CD4-positive, alpha-beta T cell treated with Interleukin-6 for 4 hours (primary cell): ENCODE data around the gene ADGRA1.
"Not testable (repeated sequence)": the region's sequence is repeated elsewhere in the genome, so short reads cannot be mapped to it uniquely, and the experiment has no call there.

Source experiments
- DNase-seq: peaks from one replicate; pipeline ENCODE4 v3.0.0-alpha.2; 2020; ENCODE audit warnings: mixed read lengths

Gene ADGRA1

DNA sequence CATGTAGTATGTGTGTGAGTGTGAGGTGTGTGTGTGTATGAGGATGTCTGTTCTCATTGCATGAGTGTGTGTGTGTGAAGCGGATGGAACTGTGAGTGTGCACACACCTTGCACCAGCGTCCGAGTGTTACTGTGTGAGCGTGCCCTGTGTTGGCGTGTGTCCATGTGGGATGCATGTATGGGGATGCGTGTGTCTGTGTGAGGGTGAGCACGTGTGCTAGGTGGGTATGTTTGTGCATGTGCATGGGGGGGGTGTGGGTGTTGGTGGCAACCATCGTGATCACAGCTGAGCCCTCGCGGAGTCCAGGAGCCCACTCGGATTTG lies 78.7 kb downstream of the ADGRA1 start:
- DNase-seq, result no peak

DNA sequence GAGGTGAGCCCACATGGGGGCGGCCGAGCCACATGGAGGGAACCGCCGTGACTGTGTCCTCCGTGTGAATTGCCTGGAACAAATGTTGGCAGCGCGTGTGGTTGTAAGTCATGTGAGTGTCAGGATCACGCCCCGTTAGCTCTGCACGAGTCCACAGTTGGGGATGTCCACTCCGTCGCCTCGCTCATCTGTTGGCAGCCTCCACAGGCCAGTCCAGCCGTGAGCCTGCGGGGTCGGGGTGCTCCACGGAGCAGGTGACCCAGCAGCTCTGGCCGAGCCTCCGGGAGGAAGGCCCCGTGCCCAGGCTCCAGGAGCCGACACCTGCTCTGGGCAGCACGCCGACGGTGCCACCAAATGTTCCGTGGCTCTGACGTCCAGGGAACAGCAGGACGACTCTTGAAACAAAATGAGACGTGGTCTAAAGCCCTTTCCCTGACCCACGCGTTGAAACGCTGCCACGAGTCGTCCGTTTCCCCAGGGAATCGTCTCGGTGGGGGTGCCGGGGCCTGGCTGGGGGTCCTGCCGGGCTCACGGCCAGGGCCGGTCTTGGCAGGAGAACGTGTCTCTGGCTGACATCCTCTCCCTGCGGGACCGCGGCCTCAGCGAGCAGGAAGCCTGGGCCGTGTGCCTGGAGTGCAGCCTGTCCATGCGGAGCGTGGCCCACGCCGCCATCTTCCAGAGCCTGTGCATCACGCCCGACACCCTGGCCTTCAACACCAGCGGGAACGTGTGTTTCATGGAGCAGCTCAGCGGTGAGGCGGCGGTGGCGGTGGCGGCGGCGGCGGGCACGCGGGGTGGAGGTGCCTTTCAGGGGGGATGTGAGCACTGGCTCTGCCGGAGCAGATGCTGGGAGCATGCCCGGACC lies 79.3 kb downstream of the ADGRA1 start:
- no peak for DNase-seq

- no peak for DNase-seq
Measured at GRCh38 chr10:133167693-133168616, 80.2 kb downstream of the ADGRA1 start.

- DNase-seq, result no peak
Measured at GRCh38 chr10:133168617-133169031, 80.9 kb downstream of the ADGRA1 start.

DNA sequence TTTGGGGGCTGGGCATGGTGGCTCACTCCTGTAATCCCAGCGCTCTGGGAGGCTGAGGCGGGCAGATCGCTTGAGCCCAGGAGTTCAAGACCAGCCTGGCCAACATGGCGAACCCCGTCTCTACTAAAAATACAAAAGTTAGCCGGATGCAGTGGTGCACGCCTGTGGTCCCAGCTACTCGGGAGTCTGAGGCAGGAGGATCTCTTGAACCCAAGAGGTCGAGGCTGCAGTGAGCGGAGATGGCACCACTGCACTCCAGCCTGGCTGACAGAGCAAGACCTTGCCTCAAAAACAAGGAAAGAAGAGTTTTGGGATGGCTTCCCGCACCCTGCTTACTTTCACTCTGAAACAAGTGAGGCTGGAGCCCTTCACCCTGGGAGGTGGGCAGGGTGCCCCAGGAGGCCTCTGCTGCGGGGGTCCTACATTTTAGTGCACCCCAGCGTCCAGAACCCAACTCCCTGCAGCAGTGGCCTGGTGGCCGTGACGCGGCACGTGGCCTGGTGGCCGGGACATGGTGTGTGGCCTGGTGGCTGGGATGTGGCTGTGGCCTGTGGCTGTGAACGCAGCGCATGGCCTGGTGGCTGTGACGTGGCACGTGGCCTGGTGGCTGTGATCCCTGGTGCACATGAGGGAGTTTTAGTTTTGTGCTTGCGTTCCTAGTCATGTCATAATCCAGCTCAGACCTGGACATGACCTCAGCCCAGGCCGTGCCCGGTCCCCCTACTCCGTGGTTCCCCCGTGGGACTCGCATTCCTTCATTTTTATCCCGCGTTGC lies 81.6 kb downstream of the ADGRA1 start:
- DNase-seq, result no peak

GRCh38 chr10:133170092-133170491 lies 82.4 kb downstream of the ADGRA1 start:
- DNase-seq, result no peak

GRCh38 chr10:133173860-133174640 lies 86.3 kb downstream of the ADGRA1 start:
- DNase-seq, result no peak

- DNase-seq, result no peak
Measured at GRCh38 chr10:133174689-133175263, 87.1 kb downstream of the ADGRA1 start.

- DNase-seq, result not testable (repeated sequence)
Measured at GRCh38 chr10:133175624-133176023, 87.9 kb downstream of the ADGRA1 start.

DNA sequence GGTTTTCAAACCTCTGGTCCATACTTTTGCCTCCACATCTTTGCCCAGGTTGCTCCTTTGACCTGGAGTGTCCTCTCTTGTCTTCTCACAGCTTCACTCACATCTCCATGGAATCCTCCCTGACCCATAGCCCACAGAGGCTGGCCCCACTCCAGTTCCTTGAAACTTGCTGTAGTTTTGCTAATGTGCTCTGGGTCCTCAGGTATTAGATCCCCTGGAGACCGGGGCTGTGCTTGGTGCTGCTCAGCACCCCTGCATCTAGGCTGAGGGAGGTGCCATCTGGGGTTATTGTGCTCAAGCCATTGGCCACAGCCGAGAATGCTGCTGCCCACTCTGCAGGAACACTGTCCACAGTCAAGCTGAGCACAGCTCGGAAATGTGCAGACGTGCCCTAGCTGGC lies 88.8 kb downstream of the ADGRA1 start:
- no peak for DNase-seq

- DNase-seq, result no peak
Measured at GRCh38 chr10:133177380-133178157, 89.8 kb downstream of the ADGRA1 start.

DNA sequence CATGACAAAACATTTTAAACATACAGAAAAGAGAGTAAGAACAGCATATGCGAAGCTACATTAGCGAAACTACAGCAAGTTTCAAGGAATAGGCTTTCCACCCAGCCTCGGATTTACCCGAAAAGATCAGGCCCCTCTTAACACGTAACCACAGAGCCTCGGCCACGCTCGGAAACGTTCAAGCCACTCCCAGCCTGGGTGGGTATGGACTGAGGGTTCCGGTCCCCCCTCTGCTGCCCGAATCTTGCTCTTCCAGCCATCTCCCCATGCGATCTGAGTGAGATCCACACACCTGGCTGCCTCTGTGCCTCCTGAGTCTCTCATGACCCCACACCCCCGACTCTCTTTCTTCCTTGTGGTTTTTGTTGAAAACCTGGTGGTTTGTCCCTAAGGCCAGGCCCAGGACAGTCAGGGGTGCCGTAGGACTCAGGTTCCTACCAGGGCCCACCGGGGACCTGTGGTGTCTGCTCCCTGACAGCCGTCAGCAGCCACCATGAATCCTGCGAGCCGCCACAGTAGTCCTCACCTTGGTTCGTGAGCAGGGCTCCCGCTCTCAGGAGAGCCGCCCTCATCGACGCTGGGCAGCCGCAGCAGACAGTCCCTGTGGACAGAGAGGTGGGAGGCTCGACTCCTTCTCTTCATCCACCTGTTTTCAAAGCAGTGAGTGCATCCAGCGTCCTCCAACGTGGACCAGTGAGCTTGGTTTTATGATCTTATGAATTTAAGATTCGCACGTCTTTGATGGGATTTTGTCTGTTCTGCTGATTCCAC lies 90.8 kb downstream of the ADGRA1 start:
- no peak for DNase-seq

DNA sequence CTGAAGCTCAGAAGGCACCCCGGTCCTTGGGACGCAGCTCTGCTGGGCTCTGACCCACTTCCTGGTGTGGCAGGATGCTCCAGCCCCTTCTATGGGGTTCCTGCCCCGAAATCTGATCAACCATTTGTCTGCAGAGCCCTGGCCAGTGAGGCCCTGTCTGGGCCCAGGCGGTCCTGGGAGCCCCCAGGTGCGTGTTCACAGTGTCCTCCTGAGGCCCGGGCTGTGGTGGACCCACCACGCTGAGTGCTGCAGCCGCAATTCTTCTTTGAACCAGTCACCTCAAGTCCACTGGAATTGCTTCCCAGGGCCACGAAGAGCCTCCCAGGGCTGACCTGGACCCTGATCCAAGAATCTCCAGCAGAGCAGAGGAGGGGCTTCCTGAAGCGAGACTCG lies 91.4 kb downstream of the ADGRA1 start:
- DNase-seq, result no peak

GRCh38 chr10:133179651-133180050 lies 91.9 kb downstream of the ADGRA1 start:
- no peak for DNase-seq

DNA sequence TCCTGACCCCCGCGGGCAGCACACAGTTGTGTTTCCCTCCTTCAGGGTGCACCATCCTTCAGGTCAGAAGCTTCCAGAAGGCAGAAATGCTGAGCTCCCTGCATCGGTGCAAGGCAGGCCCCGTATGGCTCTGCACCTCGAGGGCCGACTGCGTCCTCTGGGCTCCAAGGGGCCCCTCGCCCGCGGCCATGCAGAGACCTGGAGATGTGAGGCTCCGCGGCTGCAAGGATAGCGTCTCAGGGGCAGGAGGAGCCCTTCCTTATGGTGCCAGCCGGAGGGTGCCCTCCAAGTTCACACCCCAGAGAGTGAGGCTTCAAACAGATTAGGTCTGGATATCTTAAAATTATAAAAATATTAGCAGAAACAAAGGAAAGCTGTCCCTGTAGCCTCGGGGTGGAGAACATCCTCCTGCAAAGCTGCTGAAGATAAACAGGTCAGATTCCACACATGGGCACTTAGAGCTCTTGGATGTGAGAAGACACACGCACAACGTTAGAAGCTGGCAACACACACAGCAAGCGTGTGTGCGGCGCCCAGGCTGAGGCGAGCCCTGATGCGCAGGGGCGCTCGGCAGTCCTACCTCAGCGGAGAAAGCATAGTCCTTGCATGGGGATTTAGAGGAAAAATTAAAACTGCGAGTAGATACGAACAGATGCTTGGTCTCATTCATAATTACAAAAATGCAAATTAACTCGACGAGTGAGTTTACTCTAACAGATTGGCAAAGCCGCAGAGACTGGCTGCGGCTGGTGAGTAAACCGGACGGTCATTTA lies 92.7 kb downstream of the ADGRA1 start:
- DNase-seq, result no peak

DNA sequence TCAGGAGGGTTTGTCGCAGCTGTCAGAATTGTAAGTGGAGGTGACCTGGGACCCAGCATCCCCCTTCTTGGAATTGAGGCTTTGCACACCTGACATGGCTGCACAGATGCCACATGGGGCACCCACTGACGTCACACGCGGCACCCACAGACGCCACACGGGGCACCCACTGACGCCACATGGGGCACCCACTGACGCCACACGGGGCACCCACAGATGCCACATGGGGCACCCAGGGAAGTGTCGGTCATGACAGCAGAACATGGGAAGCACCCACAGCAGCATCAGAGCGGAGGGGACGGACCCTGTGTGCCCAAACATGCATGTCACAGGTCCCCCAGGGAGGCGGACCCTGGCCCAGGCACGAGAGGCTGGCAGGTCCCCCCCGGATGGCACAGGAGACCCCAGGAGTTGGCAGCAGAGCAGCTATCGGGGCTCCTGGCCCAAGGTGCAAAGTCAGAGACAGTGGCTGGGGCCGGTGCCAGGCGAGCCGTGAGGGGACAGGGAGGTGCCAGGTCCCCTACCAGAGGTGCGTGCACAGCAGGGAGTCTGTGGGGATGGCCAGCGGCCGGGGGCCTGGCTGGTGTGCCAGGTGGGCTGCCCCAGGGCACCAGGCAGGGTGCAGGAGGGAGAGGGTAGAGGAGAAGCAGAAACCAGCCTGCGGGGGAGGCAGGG lies 93.4 kb downstream of the ADGRA1 start:
- DNase-seq, result no peak
